ENCODE measurements around the gene PREB.

GRCh38 chr2:27148801-27149439 lies 14.5 kb upstream of the PREB start, which contains the start of gene TCF23:
- TF ChIP-seq CTCF (IDR thresholded peaks at IDR 0.05; ENCODE audit: insufficient read depth, low read depth, low read length) (no peak), EZH2 (IDR thresholded peaks at IDR 0.05; ENCODE audit: insufficient read depth, low read length) (no peak)
